Measurements from ENCODE around the gene ZNF648.
A peak's percentile ranks its signal among the peaks of the same experiment; 100 is the strongest.

ZNF648 gene

DNA sequence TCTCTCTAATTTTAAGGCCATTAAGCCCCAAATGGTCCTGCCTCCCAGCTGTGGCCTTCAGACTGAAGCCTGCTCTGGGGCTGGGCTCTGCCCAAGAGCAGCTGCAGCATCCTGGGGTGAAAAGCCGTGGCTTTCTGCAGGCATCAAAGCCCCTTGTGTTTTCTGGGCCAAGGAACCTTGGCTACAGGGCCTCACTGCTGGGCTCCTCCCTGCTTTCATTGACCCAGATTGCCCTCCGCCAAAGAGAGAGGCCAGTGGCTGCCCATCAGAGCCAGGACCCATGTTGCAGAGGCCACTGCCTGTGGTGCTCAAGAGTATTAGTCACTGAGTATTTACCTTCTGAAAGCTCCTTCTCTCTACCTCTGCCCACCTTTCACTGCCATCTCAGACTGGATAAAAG, 1.6 kb downstream of the ZNF648 start:
- TF ChIP-seq, protein P1, sequence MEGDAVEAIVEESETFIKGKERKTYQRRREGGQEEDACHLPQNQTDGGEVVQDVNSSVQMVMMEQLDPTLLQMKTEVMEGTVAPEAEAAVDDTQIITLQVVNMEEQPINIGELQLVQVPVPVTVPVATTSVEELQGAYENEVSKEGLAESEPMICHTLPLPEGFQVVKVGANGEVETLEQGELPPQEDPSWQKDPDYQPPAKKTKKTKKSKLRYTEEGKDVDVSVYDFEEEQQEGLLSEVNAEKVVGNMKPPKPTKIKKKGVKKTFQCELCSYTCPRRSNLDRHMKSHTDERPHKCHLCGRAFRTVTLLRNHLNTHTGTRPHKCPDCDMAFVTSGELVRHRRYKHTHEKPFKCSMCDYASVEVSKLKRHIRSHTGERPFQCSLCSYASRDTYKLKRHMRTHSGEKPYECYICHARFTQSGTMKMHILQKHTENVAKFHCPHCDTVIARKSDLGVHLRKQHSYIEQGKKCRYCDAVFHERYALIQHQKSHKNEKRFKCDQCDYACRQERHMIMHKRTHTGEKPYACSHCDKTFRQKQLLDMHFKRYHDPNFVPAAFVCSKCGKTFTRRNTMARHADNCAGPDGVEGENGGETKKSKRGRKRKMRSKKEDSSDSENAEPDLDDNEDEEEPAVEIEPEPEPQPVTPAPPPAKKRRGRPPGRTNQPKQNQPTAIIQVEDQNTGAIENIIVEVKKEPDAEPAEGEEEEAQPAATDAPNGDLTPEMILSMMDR (IDR thresholded peaks at IDR 0.05; ENCODE audit: poor library complexity, severe bottlenecking) = no peak
- ATAC-seq (ENCODE audit: low read depth) (peak; percentile 21; the same call in 1 of the 3 replicates), DNase-seq (ENCODE audit: low spot score) (no peak)
- no peak overlapping the region for H3K27ac ChIP-seq (ENCODE audit: poor library complexity, severe bottlenecking)
- H3K9me3 ChIP-seq (ENCODE audit: severe bottlenecking) = no peaks in the 10 kb centered on the region
- no peaks in the 10 kb centered on the region for H3K36me3 ChIP-seq (ENCODE audit: low read depth)
- H3K4me3 ChIP-seq (ENCODE audit: severe bottlenecking) = no peak overlapping the region
- H3K4me1 ChIP-seq (ENCODE audit: insufficient read depth, poor library complexity, severe bottlenecking) = no peaks in the 10 kb centered on the region
- H3K27me3 ChIP-seq (ENCODE audit: insufficient read depth, poor library complexity, severe bottlenecking) = peaks cover 9% of the 10 kb centered on the region

DNA sequence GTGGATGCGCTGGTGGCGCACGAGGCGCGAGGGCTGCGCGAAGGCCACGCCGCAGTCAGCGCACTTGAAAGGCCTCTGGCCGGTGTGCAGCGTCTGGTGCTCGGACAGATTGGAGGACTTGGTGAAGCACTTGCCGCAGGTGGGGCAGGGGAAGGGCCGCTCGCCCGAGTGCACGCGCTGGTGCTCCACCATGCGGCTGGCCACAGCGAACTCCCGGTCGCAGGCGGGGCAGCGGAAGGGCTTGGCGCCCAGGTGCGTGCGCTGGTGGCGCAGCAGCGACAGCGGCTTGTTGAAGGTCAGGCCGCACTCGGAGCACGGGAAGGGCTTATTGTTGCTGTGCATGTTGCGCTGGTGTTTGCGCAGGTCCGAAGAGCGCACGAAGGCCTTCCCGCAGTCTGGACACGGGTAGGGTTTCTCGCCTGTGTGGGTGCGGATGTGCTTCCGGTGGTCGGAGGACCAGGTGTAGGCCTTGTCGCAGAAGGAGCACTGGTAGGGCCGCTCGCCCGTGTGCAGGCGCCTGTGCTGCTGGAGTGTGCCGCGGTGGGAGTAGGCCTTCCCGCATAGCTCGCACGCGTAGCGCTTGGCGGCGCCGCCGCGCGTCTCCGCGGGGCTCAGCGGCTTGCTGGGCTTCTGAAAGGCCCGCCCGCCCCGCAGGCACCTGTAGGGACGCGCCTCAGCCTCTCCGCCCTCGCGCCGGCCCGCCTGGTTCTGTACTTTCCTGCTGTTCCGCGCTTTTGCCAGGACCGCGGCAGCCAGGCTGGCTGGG, 4.7 kb downstream of the ZNF648 start:
- TF ChIP-seq, protein P1 (IDR thresholded peaks at IDR 0.05; ENCODE audit: poor library complexity, severe bottlenecking) = no peak
- no peak for DNase-seq (ENCODE audit: low spot score)
- Histone ChIP-seq H3K4me3 (ENCODE audit: severe bottlenecking) (no peak overlapping the region), H3K36me3 (ENCODE audit: low read depth) (no peaks in the 10 kb centered on the region), H3K27me3 (ENCODE audit: insufficient read depth, poor library complexity, severe bottlenecking) (peaks cover 9% of the 10 kb centered on the region), H3K4me1 (ENCODE audit: insufficient read depth, poor library complexity, severe bottlenecking) (no peaks in the 10 kb centered on the region), H3K9me3 (ENCODE audit: severe bottlenecking) (no peaks in the 10 kb centered on the region), H3K27ac (ENCODE audit: poor library complexity, severe bottlenecking) (no peak overlapping the region)
- ATAC-seq (ENCODE audit: low read depth) = no peak

DNA sequence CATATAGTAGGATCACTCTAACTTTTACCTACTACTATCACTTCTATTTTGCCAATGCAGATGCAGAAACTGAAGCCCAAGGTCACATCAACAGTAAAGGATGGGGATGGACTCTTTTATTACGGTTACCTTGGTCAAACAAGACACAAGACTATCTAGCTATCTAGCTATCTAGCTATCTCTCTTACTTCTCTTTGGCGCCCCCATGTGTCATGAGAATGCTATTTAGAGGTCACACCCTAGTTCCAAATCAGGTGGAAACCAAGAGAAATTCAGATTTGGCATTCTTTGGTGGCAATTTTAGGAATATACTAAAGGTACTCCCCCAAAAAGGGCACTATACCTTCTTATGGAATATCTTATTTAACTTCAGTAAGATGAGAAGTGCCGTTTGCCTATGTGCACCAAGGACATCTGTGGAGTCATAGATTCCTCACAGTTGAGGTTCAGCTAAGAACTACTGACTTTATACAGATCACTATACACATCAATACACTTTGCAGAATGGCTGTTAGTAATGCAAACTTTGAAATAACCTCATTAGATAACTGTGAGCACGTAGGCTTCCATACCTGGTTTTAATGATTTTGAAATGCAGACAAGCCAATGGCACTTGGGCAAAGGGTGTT, 6.7 kb downstream of the ZNF648 start:
- DNase-seq (ENCODE audit: low spot score) = no peak

DNA sequence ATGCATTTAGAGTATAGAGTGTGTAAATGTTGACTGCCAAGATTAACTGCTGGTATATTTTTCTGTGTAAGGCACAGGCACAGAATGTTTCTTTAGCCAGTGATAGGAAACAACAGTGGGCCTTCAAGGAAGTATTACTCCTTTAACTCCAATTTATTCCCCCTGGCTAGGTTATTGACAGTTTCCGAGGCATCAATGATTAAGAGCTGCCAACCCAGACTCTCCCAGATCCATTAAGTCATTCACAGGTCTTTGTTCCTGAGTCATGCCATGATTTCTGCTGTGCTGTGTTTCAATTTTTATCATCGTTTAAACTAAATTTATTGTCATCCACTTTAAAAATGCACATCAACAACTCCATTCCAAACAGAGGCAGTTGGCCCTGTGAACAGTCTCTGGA, 9.2 kb downstream of the ZNF648 start:
- DNase-seq (ENCODE audit: low spot score) (no peak), ATAC-seq (ENCODE audit: low read depth) (no peak)
- H3K4me1 ChIP-seq (ENCODE audit: insufficient read depth, poor library complexity, severe bottlenecking) = no peaks in the 10 kb centered on the region
- no peak overlapping the region for H3K27ac ChIP-seq (ENCODE audit: poor library complexity, severe bottlenecking)
- TF ChIP-seq, protein P1 (IDR thresholded peaks at IDR 0.05; ENCODE audit: poor library complexity, severe bottlenecking) = no peak
- no peaks in the 10 kb centered on the region for H3K36me3 ChIP-seq (ENCODE audit: low read depth)
- no peak overlapping the region for H3K4me3 ChIP-seq (ENCODE audit: severe bottlenecking)
- H3K9me3 ChIP-seq (ENCODE audit: severe bottlenecking) = no peaks in the 10 kb centered on the region
- H3K27me3 ChIP-seq (ENCODE audit: insufficient read depth, poor library complexity, severe bottlenecking) = no peaks in the 10 kb centered on the region

More for the DNA sequence above, 6.7 kb downstream of the ZNF648 start:
- H3K36me3 ChIP-seq (ENCODE audit: low read depth) = no peaks in the 10 kb centered on the region
- H3K27me3 ChIP-seq (ENCODE audit: insufficient read depth, poor library complexity, severe bottlenecking) = peaks cover 9% of the 10 kb centered on the region
- ATAC-seq (ENCODE audit: low read depth) = peak; percentile 57; the same call in 1 of the 3 replicates
- no peaks in the 10 kb centered on the region for H3K4me1 ChIP-seq (ENCODE audit: insufficient read depth, poor library complexity, severe bottlenecking)
- TF ChIP-seq, protein P1 (IDR thresholded peaks at IDR 0.05; ENCODE audit: poor library complexity, severe bottlenecking) = peak; percentile 64
- H3K27ac ChIP-seq (ENCODE audit: poor library complexity, severe bottlenecking) = no peak overlapping the region
- H3K9me3 ChIP-seq (ENCODE audit: severe bottlenecking) = no peaks in the 10 kb centered on the region
- H3K4me3 ChIP-seq (ENCODE audit: severe bottlenecking) = no peak overlapping the region

DNA sequence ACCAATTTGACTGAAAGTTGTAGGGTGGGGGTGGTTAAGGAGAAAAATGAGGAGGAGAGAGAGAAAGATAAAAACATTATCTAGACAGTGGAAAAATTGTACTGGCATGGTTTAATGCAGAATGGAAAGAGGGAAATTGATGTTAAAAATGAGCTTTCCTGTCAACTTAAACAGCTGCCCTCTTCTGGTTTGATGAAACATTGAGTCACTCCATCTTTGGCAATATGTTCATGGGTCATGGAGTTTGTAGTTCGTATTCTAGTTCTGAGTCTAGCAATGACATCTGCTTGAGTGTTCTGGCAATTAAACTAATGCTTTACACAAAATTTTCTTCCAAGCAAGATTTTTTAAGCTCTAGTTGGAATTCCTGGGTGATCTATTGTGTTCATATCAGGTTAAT, 9.6 kb downstream of the ZNF648 start:
- Histone ChIP-seq H3K27me3 (ENCODE audit: insufficient read depth, poor library complexity, severe bottlenecking) (no peaks in the 10 kb centered on the region), H3K36me3 (ENCODE audit: low read depth) (no peaks in the 10 kb centered on the region), H3K9me3 (ENCODE audit: severe bottlenecking) (no peaks in the 10 kb centered on the region), H3K4me1 (ENCODE audit: insufficient read depth, poor library complexity, severe bottlenecking) (no peaks in the 10 kb centered on the region), H3K4me3 (ENCODE audit: severe bottlenecking) (no peak overlapping the region), H3K27ac (ENCODE audit: poor library complexity, severe bottlenecking) (no peak overlapping the region)
- ATAC-seq (ENCODE audit: low read depth) = no peak
- TF ChIP-seq, protein P1 (IDR thresholded peaks at IDR 0.05; ENCODE audit: poor library complexity, severe bottlenecking) = no peak
- no peak for DNase-seq (ENCODE audit: low spot score)

All from RWPE2 (cell line).